Pons (tissue), 1 donor: Measurements from ENCODE around the gene PAPSS1.

Experiments
- DNase-seq: peaks from one replicate; pipeline ENCODE4 v3.0.0-alpha.2; 2016; ENCODE audit warnings: low spot score

PAPSS1 gene

GRCh38 chr4:107629318-107629717 is 90.7 kb downstream of the PAPSS1 start:
- DNase-seq, result no peak

DNA sequence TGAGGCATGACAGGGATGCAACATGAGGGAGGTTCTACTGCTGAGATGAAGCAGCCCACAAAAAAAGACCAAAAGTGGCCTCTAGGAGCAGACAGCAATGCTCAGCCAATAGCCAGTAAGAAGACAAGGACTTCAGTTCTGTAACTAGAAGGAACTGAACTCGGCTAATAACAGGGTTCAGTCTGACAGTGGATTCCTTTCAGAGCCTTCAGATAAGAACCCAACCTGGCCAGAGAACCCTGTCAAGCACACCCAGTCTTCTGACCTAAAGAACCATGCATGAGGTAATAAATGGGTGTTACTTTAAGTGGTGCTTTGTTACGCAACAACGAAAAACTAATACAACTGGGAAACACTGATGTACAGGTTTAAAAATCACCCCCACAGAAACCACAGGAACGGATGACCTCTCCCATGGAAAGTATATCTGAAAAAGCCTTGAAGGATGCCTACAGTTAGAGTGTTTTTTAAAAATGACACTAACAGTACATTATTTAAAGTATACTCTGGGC is 94.6 kb downstream of the PAPSS1 start:
- no peak for DNase-seq

- no peak for DNase-seq
Observed at GRCh38 chr4:107624024-107624423, 96.0 kb downstream of the PAPSS1 start.

DNA sequence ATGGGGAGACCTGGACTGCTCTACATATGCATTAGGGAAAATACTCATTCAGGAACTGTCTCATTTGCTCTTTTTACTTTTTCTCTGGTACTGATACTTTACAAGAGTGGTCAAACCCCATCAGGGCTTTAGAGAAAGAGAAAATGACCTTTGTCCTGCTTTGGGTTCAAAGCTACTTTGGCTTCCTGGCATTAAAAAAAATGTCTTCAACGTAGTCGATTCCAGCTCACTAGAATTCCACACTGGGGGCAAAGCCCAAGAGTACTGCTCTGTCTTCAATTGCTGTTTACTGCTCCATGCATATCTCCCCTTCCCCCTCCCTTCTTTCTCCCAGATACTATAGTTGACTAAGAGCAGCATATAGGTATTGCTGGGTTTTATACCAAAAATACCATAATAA is 98.0 kb downstream of the PAPSS1 start:
- DNase-seq, result no peak

GRCh38 chr4:107619731-107620130 is 100.3 kb downstream of the PAPSS1 start:
- no peak for DNase-seq

DNA sequence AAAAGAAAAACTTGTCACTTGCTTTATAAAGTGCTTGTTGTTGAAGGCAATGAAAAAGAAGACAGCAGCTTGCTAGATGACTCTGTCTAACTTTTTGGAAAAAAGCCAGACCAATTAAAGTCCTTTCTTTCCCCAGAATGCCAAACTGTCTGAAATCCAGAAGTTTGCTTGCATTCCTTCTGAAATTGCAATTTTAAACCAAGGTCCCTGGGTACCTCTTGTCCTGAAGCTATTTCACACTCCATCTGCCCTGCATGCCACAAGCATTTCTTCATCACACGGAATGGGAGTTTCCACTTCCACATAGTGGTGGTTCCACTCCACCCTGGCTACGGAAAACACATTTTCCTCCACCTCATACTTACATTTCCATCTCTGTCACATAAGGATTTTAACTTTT is 101.0 kb downstream of the PAPSS1 start:
- DNase-seq, result no peak

DNA sequence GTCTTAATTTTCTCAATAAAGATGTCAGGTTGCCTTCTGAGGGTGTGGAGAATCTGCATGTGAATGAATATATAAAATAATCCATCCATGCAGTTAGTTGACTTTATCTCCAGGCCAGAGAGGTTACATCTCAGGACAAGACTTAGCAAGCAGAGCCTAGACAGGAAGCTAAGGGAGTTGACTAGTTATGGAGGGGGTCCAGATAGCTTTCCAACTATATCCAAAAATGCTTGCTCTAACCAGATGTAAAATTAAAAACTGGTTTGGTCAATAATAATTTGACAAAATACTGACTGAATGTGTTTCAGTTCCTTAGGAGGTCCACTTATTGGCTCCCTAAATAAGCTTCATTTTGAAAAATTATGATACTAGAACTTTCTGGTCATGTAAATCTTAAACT is 101.4 kb downstream of the PAPSS1 start:
- no peak for DNase-seq

- DNase-seq, result no peak
Observed at GRCh38 chr4:107616838-107617389, 103.1 kb downstream of the PAPSS1 start.

DNA sequence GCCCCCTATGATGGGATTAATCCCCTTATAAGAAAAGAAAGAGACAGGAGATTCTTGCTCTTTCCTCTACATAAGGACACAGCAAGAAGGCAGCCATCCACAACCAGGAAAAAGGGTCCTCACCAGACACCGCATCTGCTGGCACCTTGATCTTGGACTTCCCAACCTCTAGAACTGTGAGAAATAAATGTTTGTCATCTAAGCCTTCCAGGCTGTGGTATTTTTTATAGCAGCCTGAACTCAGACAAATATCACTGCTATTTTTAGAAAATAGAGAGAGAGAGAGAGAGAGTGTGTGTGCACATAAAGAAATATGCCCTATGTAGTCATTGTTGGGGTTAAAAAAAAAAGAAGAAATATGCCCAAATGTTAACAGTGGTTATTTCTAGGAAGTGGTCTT is 104.2 kb downstream of the PAPSS1 start:
- no peak for DNase-seq

- DNase-seq, result no peak
Observed at GRCh38 chr4:107603430-107603829, 116.6 kb downstream of the PAPSS1 start.

DNA sequence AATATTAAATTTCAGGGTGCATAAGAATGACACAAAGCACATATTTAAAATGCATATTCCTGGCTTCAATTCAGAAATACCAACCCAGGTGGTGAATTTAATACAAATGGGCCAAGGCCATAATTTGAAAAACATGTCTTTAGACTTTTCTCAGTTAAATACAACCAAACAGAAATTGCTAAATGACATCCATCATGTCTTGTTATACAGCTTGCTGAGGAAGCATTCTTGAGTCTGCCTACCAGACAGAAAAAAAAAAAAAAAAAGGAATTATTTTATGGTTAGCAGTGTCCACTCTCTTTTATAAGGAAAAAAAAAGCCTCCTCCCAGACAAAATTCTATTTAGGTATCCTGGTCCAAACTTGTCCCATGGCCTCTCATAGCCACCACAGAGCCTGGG is 119.1 kb downstream of the PAPSS1 start:
- DNase-seq, result no peak

GRCh38 chr4:107600436-107600835 is 119.6 kb downstream of the PAPSS1 start:
- DNase-seq, result no peak

DNA sequence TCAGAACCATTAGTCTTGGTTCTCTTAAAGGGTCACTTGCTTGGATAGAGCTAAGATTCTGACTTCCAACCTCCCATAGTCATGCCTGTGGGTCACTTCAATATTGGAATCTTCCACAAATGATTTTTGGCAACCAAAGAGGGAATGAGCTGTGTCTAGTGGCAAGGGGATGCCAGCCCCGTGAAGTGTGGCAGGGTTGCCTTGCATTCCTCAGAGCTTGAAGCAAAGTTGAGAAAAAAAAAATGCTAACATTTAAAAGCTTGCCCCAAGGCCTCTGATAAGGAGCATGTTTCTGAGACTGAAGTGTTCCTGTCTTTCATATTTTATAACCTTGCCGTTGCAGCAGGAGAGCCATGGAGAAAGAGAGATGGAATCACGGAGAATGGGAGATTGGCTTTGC is 120.2 kb downstream of the PAPSS1 start:
- DNase-seq, result no peak

GRCh38 chr4:107593230-107593629 is 126.8 kb downstream of the PAPSS1 start:
- DNase-seq, result no peak

DNA sequence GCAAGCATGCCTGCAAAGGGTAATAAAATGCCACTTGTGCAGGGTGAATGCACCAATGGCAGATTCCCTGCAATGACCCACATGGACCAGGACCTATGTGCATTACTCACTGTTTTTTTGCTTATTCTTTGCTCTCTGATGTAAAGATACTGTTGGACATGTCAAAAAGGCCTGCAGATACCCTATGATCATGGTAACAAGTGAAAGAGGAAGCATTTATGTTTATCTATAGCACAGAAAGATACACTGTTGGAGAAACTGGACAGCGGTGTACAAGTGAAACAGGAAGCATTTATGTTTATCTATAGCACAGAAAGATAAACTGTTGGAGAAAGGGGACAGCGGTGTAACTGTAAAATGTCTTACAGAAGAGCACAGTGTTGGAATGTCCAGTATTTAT is 127.5 kb downstream of the PAPSS1 start:
- no peak for DNase-seq

GRCh38 chr4:107589269-107589668 is 130.8 kb downstream of the PAPSS1 start:
- no peak for DNase-seq

- no peak for DNase-seq
Observed at GRCh38 chr4:107586371-107586770, 133.7 kb downstream of the PAPSS1 start.

GRCh38 chr4:107579099-107579498 is 140.9 kb downstream of the PAPSS1 start:
- DNase-seq, result no peak

DNA sequence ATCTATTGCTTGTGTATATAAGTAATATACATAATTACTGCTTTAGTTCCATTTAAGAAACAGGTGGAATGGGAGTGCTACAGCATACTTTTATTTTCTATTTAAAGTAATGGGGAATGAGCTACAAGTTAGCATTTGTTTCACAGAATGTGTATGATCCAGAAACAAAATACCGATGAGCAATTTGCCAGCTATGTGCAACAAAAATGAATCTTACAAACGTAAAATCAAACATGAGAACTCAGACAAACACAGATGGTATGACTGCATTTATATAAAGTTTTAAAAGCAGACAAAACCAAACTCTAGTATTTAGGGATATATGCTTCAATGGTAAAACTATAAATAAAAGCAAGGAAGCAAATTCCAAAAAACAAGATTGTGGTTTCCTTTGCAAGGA is 141.7 kb downstream of the PAPSS1 start:
- no peak for DNase-seq

DNA sequence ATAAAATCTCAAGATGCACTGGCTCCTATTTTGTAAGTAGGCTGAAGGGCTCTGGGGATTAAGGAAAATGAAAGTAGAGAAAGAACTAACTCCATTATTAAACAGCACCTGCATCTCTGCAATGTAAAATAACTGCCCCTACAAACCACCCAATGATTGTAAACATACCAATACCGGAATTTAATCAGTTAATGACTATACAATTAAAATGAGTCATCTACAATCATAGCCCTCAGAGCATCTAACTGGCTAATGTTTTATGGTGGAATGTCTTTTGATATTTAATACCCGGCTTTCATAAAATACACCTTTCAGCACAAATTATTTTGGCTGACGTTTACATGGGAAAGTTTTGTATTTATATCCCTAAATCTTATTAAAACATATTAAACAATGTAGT is 142.3 kb downstream of the PAPSS1 start:
- no peak for DNase-seq

DNA sequence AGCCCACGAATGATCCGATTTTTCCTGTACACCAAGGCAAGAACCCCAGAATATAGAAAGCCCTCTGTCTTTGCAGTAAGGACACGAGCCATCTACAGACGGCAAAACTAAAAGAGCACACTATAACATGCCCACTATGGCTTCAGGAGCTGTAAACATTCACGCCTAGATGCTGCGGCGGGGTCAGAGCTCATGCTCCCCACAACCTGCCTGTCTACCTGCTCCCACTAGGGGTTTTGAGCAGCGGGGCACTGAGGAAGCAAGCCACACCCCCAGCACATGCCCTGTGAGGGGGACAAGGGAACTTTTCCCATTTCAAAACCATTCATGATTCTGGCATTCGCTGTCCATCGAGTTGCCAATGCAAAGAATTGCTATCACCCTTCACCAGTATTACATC is 144.8 kb downstream of the PAPSS1 start:
- DNase-seq, result no peak

DNA sequence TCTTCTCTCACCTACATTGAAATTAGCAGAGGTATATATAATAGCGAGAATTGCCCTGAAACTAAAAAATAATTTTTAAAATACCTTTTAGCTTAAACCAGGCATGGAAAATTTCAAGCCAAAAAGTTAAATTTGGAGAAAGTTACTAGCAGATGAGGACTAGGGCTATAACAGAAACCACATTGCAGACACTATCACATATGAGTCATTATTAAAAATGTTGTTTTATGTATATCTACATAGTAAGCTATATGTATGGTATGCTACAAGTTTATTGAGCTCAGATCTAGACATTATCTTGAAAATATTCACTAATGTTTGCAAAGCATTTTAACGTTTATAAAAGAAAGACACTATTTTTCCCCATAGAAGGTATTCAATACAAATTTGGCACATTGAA is 147.8 kb downstream of the PAPSS1 start:
- no peak for DNase-seq

DNA sequence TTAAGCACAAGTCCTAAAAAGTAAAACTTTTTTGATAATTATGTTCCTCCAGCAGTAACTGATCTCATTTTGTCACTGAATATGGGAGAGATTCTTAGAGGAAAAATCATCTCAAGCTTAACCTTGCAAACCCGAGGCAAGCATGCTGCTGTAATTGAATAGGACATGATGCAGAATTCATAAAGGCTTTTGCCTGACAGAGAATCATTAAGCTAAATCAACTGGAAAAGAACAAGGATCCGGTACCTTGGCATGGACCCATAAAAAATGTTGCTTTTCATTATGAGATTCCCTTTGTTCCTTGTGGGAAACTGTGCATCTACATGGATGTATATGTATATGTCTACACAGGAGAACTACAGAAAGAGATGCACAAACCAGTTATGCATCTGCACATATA is 149.1 kb downstream of the PAPSS1 start:
- DNase-seq, result no peak

- no peak for DNase-seq
Observed at GRCh38 chr4:107564326-107564725, 155.7 kb downstream of the PAPSS1 start.
